ENCODE results near the gene SDHAF2. TPM values are rescaled to one million over a fixed set of nuclear protein-coding genes. Genes with fewer than 3 reads are reported as not detected.

SDHAF2 gene
- total and polyA plus RNA-seq, 9 of the 15 experiments (the other 6 are each of a cell fraction or from before 2014, with no cell fraction given): 21.2 to 144 (median 40.4) TPM

DNA sequence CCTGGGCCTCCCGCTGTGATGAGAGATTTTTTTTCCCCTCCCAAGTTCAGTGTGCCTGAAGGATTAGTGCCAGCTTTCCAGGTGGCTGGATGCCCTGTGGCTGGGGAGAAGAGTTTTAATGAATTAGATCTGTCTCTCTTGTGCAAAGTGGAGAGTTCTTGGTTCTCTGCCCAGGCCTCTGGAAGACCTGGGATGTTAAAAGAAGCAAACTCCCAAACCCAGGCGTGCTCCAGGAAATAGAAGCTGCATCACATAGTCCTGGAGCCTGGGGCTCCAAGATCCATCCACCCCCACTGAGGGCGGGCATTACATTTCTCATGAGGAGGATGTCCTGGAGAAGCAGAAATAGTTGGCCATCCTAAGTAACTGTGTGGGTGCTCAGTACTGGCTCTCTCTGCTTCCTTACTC lies 30.6 kb downstream of the SDHAF2 start:
- intact Hi-C loops (cut with micrococcal nuclease): no loop called here
- in situ Hi-C loops (cut with MboI): no loop called here
- Histone ChIP-seq H3K27ac (ENCODE audit: extremely low read depth, low read depth, low read length) (no peak overlapping the region), H3K79me2 (ENCODE audit: control insufficient read depth, insufficient read depth, low read length) (no peaks in the 10 kb centered on the region), H3K27me3 (ENCODE audit: control insufficient read depth in 2 of 2, insufficient read depth in 2 of 2, low read length in 2 of 2) (no peaks in the 10 kb centered on the region), H3K4me2 (ENCODE audit: insufficient read depth, low read length) (no peak overlapping the region), H3K4me3 (no peak overlapping the region), H3K9me3 (replicated peaks; ENCODE audit: control insufficient read depth, insufficient read depth, low read depth, low read length) (no peaks in the 10 kb centered on the region), H3K9me1 (ENCODE audit: control insufficient read depth, insufficient read depth, low read length) (no peaks in the 10 kb centered on the region), H2AFZ (ENCODE audit: low read depth, low read length) (no peak overlapping the region), H3K9ac (ENCODE audit: insufficient read depth in 1 of 2, low read depth in 2 of 2, low read length in 2 of 2) (no peak overlapping the region), H3K36me3 (ENCODE audit: control insufficient read depth, insufficient read depth, low read length) (no peaks in the 10 kb centered on the region), H3K4me1 (replicated peaks in 1 of 2; ENCODE audit: control insufficient read depth in 2 of 2, insufficient read depth in 2 of 2, low read length in 2 of 2) (no peaks in the 10 kb centered on the region; a peak in 1 of 5 replicates), H4K20me1 (replicated peaks; ENCODE audit: control insufficient read depth, insufficient read depth, low read length) (no peaks in the 10 kb centered on the region)
- DNase-seq (ENCODE audit: extremely low read depth in 1 of 4, low spot score in 3 of 4): no peak
- no TSS peak for BruUV-seq (replicated peaks)
- POLR2A ChIA-PET: interaction anchor here (0.6 kb wide), 2 partner anchors 31 to 337 kb away, joined by 3 read pairs; partner anchors contain the start of genes CPSF7 and SDHAF2
- 63% methylated on average over 3 of the region's 3 CpGs for WGBS (ENCODE audit: insufficient coverage, low coverage, missing lambda C conversion rate)
- TF ChIP-seq, protein P1, sequence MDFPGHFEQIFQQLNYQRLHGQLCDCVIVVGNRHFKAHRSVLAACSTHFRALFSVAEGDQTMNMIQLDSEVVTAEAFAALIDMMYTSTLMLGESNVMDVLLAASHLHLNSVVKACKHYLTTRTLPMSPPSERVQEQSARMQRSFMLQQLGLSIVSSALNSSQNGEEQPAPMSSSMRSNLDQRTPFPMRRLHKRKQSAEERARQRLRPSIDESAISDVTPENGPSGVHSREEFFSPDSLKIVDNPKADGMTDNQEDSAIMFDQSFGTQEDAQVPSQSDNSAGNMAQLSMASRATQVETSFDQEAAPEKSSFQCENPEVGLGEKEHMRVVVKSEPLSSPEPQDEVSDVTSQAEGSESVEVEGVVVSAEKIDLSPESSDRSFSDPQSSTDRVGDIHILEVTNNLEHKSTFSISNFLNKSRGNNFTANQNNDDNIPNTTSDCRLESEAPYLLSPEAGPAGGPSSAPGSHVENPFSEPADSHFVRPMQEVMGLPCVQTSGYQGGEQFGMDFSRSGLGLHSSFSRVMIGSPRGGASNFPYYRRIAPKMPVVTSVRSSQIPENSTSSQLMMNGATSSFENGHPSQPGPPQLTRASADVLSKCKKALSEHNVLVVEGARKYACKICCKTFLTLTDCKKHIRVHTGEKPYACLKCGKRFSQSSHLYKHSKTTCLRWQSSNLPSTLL (IDR thresholded peaks at IDR 0.05): no peak
- TF ChIP-seq, protein P2, sequence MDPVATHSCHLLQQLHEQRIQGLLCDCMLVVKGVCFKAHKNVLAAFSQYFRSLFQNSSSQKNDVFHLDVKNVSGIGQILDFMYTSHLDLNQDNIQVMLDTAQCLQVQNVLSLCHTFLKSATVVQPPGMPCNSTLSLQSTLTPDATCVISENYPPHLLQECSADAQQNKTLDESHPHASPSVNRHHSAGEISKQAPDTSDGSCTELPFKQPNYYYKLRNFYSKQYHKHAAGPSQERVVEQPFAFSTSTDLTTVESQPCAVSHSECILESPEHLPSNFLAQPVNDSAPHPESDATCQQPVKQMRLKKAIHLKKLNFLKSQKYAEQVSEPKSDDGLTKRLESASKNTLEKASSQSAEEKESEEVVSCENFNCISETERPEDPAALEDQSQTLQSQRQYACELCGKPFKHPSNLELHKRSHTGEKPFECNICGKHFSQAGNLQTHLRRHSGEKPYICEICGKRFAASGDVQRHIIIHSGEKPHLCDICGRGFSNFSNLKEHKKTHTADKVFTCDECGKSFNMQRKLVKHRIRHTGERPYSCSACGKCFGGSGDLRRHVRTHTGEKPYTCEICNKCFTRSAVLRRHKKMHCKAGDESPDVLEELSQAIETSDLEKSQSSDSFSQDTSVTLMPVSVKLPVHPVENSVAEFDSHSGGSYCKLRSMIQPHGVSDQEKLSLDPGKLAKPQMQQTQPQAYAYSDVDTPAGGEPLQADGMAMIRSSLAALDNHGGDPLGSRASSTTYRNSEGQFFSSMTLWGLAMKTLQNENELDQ (CRISPR knock-in tag; IDR thresholded peaks at IDR 0.05; ENCODE audit: borderline replicate concordance): no peak
- TF ChIP-seq EWSR1 (IDR thresholded peaks at IDR 0.05; ENCODE audit: borderline replicate concordance, low read depth, partially characterized antibody): no peak
- TF ChIP-seq, protein P3, sequence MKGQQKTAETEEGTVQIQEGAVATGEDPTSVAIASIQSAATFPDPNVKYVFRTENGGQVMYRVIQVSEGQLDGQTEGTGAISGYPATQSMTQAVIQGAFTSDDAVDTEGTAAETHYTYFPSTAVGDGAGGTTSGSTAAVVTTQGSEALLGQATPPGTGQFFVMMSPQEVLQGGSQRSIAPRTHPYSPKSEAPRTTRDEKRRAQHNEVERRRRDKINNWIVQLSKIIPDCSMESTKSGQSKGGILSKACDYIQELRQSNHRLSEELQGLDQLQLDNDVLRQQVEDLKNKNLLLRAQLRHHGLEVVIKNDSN (CRISPR knock-in tag; IDR thresholded peaks at IDR 0.05): no peak
- no peak for TF ChIP-seq NR2C2 (CRISPR knock-in tag; IDR thresholded peaks at IDR 0.05)
- TF ChIP-seq NR2C2 (tag; IDR thresholded peaks at IDR 0.05): no peak
- TF ChIP-seq JUN (IDR thresholded peaks at IDR 0.05; ENCODE audit: borderline replicate concordance, low read depth, low read length): no peak
- no peak for TF ChIP-seq JUN (CRISPR knock-in tag; IDR thresholded peaks at IDR 0.05; ENCODE audit: borderline replicate concordance)
- TF ChIP-seq HLTF (IDR thresholded peaks at IDR 0.05): no peak
- TF ChIP-seq, protein P4, sequence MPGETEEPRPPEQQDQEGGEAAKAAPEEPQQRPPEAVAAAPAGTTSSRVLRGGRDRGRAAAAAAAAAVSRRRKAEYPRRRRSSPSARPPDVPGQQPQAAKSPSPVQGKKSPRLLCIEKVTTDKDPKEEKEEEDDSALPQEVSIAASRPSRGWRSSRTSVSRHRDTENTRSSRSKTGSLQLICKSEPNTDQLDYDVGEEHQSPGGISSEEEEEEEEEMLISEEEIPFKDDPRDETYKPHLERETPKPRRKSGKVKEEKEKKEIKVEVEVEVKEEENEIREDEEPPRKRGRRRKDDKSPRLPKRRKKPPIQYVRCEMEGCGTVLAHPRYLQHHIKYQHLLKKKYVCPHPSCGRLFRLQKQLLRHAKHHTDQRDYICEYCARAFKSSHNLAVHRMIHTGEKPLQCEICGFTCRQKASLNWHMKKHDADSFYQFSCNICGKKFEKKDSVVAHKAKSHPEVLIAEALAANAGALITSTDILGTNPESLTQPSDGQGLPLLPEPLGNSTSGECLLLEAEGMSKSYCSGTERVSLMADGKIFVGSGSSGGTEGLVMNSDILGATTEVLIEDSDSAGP (CRISPR knock-in tag; IDR thresholded peaks at IDR 0.05): no peak
- TF ChIP-seq, protein P5, sequence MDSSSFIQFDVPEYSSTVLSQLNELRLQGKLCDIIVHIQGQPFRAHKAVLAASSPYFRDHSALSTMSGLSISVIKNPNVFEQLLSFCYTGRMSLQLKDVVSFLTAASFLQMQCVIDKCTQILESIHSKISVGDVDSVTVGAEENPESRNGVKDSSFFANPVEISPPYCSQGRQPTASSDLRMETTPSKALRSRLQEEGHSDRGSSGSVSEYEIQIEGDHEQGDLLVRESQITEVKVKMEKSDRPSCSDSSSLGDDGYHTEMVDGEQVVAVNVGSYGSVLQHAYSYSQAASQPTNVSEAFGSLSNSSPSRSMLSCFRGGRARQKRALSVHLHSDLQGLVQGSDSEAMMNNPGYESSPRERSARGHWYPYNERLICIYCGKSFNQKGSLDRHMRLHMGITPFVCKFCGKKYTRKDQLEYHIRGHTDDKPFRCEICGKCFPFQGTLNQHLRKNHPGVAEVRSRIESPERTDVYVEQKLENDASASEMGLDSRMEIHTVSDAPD (CRISPR knock-in tag; IDR thresholded peaks at IDR 0.05): no peak
- TF ChIP-seq SMARCA5 (IDR thresholded peaks at IDR 0.05): no peak
- no peak for TF ChIP-seq CBFB (CRISPR knock-in tag; IDR thresholded peaks at IDR 0.05)
- TF ChIP-seq FOXM1 (IDR thresholded peaks at IDR 0.05; ENCODE audit: low read depth): no peak
- no peak for TF ChIP-seq FOXM1 (CRISPR knock-in tag; IDR thresholded peaks at IDR 0.05; ENCODE audit: low read depth)
- FAIRE-seq: no peak
- no peak for ATAC-seq
- CTCF ChIA-PET (ENCODE audit: low intra/inter-chr PET ratio): no interaction called here
